Measurements from ENCODE around the gene PSME3.

PSME3 gene

GRCh38 chr17:42891539-42892152, 58.4 kb downstream of the PSME3 start:
- no peak for DNase-seq (ENCODE audit: low read depth, low spot score)
- no peak overlapping the region for H3K4me3 ChIP-seq (ENCODE audit: low read length)

GRCh38 chr17:42893359-42893758, 60.2 kb downstream of the PSME3 start:
- DNase-seq (ENCODE audit: low read depth, low spot score) = no peak

More at GRCh38 chr17:42893359-42893758, 60.2 kb downstream of the PSME3 start:
- H3K4me3 ChIP-seq (ENCODE audit: low read length) = no peak overlapping the region

Data from Jurkat, Clone E6-1 (cell line).